Ishikawa (cell line): ENCODE data around the gene SLC36A1.

Source experiments
- CEBPB ChIP-seq: IDR thresholded peaks from 2 replicates; pipeline ENCODE4 v1.6.1; 2012
- CREB1 ChIP-seq: IDR thresholded peaks from 2 replicates; pipeline ENCODE4 v1.6.1; 2012; ENCODE audit warnings: low read depth
- EGR1 ChIP-seq: IDR thresholded peaks from 2 replicates; pipeline ENCODE4 v1.6.1; 2012
- EP300 ChIP-seq: IDR thresholded peaks from 2 replicates; pipeline ENCODE4 v1.6.1; 2012; ENCODE audit warnings: borderline replicate concordance
- FOXM1 ChIP-seq: IDR thresholded peaks from 2 replicates; pipeline ENCODE4 v1.6.1; 2012; ENCODE audit warnings: low read depth, borderline replicate concordance
- NFIC ChIP-seq: IDR thresholded peaks from 2 replicates; pipeline ENCODE4 v1.6.1; 2012
- RAD21 ChIP-seq: IDR thresholded peaks from 2 replicates; pipeline ENCODE4 v1.6.1; 2012; ENCODE audit warnings: low read depth
- REST ChIP-seq: IDR thresholded peaks from 2 replicates; pipeline ENCODE4 v1.6.1; 2012; ENCODE audit warnings: low read depth, mild to moderate bottlenecking
- TAF1 ChIP-seq: IDR thresholded peaks from 2 replicates; pipeline ENCODE4 v1.6.1; 2012; ENCODE audit warnings: low read depth, mild to moderate bottlenecking
- TCF12 ChIP-seq: IDR thresholded peaks from 2 replicates; pipeline ENCODE4 v1.6.1; 2012; ENCODE audit warnings: low read depth
- TEAD4 ChIP-seq: IDR thresholded peaks from 2 replicates; pipeline ENCODE4 v1.6.1; 2012
- USF1 ChIP-seq: IDR thresholded peaks from 2 replicates; pipeline ENCODE4 v1.6.1; 2012
- YY1 ChIP-seq: IDR thresholded peaks from 2 replicates; pipeline ENCODE4 v1.6.1; 2012; ENCODE audit warnings: low read depth
- ZBTB7A ChIP-seq: IDR thresholded peaks from 2 replicates; pipeline ENCODE4 v1.6.1; 2012; ENCODE audit warnings: low read depth
- TF ChIP-seq, protein P1 (sequence below): IDR thresholded peaks from 2 replicates; pipeline ENCODE4 v1.6.1; 2012

Gene SLC36A1

DNA sequence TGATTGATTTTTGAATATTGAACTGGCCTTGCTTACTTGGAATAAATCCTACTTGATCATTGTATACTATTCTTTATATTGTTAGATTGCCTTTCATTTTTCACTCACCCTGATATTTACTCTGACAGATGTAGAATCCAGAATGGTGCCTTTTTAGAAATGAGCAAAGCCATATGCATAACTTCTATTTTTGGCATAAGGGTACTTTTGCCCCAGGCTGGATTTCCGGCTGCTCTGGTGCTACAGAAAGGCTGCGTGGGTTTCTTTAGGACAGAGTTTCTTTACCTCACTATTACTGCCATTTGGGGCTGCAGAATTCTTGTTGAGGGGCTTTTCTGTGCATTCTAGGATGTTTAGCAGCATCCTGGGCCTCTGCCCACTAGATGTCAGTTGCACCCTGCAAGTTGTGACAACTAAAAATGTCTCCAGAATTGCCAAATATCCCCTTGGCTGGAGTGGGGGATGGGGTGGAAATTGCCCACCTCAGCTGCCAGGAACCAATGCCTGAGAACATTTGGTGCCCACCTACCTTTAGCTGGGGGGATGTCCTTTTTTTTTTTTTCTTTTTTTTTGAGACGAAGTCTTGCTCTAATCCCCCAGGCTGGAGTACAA, 50.1 kb downstream of the SLC36A1 start:
- no peak for TF ChIP-seq CEBPB

GRCh38 chr5:151498395-151499155, 51.2 kb downstream of the SLC36A1 start:
- TF ChIP-seq REST, result no peak
- TF ChIP-seq USF1, result no peak
- no peak for TF ChIP-seq YY1

DNA sequence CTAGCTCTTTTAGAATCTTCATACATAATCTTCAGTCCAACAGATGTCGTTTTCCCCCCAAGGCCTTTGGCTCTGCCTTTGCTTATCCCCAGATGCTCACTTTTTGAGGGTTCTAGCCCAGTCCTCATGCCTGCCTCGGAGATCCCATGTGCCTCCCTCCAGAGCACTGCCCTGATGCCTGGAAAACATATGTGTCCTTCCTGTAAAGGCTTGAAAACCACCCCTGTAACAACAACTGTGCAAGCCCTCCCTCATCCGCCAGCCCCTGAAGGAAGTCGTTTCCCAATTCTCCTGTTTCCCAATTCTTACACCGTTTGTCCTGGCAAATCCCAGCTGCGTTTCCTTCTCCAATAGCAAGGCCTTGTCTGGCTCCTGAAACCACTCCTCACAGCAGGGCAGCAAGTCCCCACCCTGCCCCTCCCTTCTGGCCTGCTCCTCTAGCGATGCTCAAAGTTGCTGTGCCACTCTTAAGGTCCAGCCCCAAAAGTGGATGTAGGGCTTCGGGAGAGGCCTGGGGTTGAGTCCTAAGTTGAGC, 52.2 kb downstream of the SLC36A1 start:
- TF ChIP-seq YY1 (no peak), FOXM1 (no peak), ZBTB7A (no peak), EGR1 (no peak), RAD21 (no peak), REST (no peak), TAF1 (no peak), NFIC (no peak), TEAD4 (no peak), CEBPB (no peak), USF1 (no peak), TCF12 (no peak)
- TF ChIP-seq, protein P1, sequence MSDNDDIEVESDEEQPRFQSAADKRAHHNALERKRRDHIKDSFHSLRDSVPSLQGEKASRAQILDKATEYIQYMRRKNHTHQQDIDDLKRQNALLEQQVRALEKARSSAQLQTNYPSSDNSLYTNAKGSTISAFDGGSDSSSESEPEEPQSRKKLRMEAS, result no peak

DNA sequence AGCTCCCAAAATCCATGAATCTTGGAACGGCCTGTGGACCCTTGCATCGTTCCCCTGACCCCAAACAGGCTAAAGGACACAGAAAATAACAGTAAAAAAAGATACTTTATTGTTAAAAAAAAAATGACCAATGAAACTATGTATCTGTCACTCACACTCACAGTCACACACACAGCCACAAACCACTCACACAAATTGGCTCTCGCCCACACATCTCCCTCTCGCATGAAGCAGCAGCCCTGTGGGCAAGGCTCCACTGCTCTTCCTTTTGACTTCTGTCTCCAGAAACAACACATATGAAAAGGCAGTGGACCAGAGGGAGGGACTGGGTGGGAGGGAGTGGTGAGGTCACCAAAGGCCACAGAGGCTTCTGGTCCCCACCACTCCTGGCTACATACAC, 56.6 kb downstream of the SLC36A1 start:
- TF ChIP-seq TEAD4 (no peak), USF1 (no peak), CEBPB (no peak), TCF12 (no peak), EGR1 (no peak), EP300 (no peak), TAF1 (no peak), FOXM1 (no peak), REST (no peak), ZBTB7A (no peak), YY1 (no peak), RAD21 (no peak), NFIC (no peak), CREB1 (no peak)
- TF ChIP-seq, protein P1, result no peak
